NCI-H1694 (cell line): ENCODE measurements around the gene MOB3B.

Experiments used
- DNase-seq: peaks from one replicate; lab custom pipeline; 2025; lab: John Stamatoyannopoulos, UW

Gene MOB3B

DNA sequence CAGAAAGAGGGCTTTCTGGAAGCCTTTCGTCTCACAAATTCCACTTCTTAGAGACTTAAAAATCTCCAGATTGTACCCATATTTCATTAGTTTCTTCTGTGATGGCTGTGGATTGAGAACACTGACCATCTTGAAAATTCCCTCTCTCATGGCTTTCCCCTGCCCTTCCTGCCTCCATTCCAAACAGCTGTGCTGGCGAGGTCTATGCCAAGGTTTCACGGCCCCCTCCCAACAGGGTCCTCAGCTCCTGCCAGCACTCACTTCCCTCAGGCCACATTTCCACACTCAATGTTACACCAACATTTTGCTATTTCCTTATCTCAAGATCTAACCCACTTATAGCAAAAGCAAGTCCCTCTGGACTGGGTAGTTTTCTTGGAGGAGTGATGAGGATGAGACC, 192.4 kb downstream of the MOB3B start:
- DNase-seq: no peak

DNA sequence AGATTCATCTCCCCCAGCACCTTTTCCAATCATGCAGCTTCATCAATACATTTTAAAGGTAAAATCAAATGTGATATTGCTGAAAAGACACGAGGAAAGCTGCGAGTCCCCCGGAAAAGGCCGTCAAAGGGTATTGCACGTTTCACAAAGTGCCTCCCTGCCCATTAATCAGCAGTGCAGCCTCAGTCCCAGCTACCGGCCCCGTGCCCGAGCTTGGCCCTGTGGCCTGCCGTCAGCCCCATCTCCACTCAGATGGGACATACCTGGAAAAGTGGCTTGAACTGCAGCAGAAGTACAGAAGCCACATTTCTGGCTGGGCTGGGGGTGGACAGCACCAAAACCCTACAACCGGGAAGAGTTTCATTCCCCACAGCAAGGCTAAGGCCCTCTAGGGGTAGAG, 192.8 kb downstream of the MOB3B start:
- DNase-seq: no peak

DNA sequence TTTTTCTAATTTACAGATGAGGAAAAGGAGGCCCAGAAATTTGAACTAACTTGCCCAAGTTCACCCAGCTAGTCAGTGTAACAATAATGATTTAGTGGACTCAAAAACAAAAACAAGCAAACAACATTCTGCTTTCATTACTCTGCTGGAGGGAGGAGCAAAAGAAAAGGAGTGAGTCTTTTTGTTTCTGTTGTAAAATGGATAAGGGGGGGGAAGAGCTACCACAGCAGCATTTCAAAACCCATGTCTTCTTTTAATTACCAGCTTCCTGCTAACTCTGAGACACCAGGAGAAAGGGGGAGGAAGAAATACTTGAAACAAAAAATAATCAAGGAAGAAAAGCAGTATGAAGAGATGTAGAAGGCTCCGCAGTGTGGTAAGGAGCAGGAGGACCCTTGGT, 193.5 kb downstream of the MOB3B start:
- DNase-seq: no peak

DNA sequence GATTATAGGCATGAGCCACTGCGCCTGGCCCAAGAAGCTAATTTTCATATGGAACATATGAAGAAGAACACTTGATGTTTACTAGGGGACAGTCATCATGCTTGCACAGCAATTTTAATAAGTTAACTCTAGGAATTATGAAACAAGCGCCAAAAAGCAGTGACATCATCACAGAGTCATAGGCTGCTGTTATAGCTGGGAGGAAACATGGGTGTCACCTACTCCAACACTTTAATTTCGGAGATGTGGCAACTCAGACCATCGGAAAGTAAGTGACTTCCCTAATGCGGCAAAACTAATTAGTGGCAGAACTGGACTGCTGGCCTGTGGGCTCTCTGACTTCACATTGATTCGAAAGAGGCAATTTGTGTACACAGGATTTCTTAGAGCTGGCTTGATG, 194.5 kb downstream of the MOB3B start:
- no peak for DNase-seq

DNA sequence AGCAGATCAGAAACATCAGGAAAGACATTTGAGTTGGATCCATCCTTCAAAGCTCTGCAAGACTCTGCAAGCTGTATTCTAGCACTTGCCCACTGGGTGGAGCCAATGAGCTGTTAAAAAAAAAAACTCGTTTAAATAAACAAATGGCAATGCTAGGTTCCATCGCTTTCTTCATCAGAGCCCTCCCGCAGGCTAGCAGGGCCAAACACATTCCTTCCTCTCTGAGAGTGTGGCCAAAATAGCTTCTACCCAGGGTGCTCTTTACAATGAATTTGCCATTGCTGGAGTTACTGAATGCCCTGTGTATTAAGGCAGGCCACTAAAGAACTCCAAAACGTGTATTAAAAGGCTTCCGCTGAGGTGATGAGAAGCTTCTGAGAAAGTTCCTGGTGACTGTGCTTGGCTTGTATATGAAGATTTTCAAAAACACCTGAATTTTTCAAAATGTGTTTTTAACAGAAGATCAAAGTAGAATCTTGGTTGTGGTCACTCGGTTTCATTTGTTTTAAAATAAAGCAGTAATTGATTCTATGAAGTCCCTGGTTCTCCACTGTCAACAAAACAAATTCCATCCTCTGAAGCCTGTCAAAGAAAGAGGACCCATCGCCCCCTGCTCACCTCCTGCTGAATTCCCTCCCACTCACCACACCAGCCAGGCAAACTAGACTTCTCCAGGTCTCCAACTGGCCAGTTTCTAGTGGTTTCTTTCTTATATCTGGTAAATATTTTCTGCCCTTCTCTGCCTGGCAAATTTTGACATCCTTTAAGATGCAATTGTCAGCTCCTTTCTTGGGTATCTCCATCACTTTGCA, 196.2 kb downstream of the MOB3B start:
- peak; percentile 89 for DNase-seq

DNA sequence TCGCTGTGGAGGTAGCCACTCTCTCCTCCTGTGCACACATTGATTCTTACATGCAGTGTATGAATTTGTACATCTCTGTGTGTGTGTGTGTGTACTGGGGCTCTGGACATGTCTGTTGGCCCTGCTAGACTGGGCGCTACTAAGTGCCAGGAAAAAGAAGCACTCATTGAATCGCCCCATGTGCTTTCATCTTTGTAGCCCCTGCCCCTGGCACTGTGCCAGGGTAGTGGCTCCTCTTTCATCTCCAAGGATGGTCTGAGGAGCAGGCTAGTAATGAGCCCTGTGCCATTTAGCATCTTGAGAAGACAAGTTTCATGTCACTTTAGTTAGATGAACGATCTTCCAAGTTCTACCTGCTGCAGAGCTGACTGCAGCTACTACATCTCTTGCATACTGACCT, 198.2 kb downstream of the MOB3B start:
- no peak for DNase-seq

DNA sequence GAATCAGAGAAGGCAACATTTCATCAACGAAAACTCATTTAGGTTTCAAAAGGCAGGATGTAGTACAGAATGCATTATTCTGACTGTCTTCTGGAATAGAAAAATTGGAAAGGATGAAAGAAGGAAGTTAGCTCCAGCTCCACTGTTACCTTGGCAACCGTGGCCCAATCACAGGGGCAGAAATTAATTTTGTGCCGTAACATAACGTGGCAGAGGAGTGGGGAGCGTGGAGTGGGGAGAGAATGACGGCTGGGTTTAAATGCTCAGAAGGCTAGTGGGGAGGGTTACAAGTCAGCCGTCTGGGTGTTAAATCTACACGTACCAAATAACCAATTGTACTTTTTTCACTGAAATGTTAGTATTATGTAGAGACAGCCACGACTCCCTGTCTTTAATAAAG, 200.3 kb downstream of the MOB3B start:
- no peak for DNase-seq

DNA sequence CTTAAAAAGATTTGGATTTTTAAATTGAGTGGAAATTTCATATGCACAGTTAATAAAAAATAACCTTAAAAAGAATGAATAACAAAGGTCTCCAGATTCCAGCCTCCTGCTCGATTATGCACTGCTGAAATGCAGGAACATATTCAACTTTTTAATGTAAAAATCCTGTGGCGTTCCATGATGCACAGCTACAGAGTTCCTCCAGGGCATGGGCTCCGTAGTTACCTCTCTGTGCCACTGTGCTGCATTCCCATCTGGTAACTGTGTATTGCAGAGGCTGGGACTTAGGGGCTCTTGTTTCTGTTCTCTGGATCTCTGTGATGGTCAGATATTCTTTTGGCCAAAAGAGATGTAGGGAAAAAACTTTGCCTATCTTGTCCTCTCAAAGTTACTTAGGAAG, 201.1 kb downstream of the MOB3B start:
- no peak for DNase-seq

DNA sequence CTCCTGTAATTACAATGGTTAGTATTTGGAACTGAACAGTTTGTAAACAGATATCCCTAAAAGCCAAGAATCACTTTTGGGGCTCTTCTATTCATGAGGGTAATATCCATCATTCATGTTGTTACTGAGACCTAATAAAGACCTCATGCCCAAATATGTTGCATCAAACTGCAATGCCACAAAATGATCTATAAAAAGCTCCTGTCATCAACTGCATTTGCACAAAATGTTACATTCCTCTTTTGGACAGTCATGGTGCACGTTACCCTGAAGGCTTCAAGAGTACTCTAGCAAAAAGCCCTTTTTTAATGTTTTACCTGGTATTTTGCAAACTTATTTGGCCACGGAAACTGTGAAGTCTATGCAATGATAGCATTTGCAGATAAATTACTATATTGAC, 218.4 kb downstream of the MOB3B start:
- DNase-seq: no peak

DNA sequence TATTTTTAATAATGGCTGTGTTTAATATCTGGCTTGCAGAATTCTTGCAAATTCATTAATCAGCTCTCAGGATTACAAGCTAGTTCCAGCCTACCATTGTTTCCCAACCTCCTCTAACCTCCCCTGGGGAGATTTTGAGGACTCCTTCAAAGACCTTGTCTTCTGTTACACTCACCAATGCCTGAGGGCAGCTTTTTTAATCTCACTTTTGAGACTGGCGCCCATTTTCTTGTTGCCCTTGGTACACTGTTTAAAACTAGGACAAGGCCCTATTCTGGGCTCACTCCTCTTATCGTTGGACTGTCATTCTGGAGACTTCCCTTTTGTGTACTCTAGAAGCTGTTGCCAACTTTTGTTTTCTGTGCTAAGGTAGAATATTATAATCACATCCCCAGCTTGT, 219.0 kb downstream of the MOB3B start:
- DNase-seq: no peak

DNA sequence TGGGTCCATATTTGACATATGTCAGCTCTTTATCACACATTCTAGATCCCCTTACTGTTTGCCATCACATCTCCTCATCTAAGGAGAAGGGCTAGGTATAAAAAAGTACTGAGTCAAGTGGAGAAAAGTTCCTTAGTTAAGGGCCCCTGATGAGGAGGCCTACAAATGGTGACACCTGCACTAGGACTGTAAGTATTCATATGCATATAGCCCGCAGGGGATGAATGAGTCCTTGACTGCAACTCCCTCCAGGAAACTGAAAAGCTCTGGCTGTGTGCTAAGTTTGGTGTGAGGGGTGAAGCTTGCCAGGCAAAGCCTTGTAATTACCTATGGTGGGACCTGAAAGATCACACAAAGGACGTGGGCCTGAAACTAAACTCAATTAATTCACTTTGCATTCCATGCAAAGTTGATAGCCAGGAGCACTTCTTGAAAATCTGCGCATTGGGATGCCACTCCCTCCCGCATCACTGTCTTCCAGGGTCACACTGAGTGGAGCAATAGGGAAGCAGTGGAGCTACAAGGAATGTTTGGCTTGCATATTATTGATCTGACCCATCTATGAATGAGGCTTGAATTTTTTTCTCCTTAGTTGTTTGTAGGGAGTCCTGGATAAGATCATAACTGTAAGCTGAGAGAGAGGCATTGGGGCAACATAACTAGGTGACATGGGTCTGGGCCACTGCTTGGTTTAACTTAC, 220.8 kb downstream of the MOB3B start:
- DNase-seq: no peak

DNA sequence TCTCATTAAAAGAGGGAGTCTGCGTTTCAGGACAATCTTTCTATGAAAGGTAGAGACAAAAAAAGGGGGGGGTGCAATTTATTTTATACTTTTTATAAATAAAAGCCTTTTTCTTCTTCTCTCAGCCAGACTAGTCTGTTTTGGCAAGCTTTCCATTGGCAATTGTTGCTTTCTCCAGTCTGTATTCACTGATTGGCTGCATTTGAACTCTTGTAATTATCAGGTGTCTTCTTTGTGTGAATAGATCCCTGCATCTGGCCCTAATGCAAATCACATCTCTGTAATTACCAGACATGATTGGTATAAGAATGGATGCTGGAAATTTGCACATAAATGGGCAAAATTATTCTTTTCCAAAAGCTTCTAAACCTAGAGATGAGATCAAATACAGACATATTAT, 225.1 kb downstream of the MOB3B start:
- no peak for DNase-seq

DNA sequence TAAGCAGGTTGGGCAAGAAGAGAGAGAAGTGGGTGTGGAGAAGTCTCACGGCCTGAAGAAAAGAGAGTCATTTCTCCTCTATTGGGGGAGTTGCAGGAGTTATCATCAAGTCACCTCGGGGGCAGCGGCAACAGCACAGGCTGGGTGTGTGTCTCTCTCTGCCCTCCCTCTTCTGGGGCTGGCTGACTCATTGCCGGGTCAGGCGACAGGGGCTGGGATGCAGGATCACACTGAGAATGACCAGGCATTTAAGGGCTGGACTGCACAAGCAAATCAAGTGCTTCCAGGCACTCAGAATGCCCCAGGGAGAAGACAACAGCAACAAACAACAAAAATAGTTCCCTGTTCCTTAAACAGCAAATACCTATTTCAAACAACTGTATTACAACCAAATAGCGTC, 226.4 kb downstream of the MOB3B start:
- DNase-seq: no peak

DNA sequence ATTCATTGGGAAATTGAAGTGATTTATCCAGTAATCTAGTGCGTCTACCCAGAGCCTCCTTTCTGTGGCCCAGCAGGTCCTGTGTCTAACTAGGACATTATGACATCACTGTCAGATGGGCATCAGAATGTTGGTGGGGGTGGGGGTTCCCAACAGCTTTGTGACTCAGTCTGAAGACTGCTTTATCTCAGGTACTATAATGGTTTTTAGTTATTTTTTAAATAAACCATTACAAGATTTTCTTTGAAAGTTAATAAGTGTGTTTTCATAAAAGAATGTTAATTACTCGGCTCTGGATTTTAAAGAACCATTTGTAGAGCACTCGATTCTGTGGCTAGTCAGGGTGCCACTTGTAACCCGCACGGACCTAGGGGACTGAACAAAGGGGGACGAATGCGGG, 232.6 kb downstream of the MOB3B start, which contains the start of gene EQTN:
Gene EQTN (minus strand): TSS at position 101 of the 400 bp plus-strand sequence. CDS start 95 bp downstream, at position 6.
- DNase-seq: no peak

DNA sequence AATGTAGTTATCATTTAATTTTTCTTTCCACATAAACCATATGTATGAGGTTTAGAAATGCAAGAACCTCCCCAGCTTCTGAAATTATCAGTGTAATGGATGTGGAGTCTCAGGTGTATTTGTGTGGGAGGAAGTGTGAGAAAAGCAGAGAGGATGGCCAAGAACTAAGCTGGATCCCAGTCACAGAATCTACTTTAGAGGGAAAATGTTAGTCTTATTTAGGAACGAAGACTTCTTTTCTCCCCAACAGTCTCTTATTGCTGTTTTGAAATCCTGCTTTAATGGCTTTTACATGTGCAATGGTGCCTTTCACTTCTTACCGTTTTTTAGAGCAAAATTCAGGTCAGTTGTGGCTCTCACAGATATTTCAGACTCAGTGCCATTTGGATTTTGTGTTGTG, 235.6 kb downstream of the MOB3B start:
- DNase-seq: no peak

DNA sequence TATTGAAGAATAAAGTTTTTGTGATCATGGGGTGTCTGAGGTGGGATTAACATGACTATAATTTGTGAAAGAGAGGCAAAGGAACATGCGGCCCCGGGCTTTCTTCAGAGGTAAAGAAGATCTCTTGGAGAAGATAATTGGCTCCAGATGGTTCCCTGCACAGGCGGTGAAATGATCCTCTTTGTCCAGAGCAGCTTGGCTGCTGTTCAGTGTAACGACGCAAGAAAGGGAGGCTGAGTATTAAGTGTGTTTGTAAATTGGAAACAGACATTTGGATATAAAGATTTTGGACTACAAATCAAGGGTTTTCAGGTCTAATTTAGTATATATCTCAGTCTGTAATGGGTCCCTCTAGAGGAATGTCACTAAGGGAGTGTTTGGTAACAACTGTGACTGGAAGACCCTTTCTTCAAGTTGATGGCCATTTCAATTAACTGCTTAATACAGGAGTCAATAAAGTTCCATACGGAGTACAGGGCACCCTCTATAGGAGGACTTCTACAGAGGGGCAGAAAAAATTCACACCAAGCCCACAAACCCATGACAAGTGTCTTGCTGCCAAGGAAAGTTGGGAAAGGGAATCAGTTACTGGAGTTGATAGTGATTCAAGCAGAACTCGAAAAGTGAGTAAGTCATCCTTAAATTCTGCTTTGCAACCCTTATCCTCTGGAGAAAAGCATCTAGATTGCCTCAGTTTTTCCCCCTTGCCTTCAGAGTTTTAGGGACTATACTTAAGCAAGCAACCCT, 236.8 kb downstream of the MOB3B start:
- no peak for DNase-seq

DNA sequence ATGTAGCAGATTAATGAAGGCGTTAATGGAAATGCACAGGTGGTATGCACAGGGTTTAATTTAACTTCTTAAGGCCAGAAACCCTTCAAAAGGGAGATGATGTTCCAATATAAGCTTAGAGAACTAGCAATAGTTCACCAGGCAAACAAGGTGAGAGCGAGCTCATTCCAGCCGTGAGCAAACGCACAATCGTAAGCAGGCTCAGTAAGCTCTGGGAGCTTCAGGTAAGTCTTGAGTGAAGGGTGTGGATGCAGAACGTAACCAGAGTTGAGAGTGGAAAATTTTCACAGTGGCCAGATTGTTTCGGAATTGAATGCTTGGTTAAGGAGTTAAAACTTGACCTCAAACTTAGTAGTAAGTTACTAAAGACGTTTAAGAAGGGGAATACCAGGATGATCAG, 238.3 kb downstream of the MOB3B start:
- no peak for DNase-seq

DNA sequence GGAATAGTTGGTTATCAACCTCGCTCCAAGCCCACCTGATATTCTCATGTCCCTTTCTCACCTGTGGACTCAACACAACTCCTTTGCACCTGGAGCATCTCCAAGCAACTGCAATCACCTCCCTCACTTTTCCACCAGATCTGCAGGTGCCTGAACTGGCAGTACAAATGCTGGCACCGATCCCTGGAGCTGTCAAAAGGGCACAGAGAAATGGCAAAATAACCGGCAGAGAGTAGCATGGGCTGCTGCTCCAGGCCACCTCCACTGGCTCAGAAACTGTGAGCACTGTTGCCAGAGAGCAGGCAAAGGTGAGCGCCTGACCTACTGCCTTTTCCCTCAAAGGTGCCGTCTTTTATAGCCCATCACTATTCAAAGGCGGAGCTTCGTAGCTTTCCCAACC, 247.3 kb downstream of the MOB3B start:
- no peak for DNase-seq

DNA sequence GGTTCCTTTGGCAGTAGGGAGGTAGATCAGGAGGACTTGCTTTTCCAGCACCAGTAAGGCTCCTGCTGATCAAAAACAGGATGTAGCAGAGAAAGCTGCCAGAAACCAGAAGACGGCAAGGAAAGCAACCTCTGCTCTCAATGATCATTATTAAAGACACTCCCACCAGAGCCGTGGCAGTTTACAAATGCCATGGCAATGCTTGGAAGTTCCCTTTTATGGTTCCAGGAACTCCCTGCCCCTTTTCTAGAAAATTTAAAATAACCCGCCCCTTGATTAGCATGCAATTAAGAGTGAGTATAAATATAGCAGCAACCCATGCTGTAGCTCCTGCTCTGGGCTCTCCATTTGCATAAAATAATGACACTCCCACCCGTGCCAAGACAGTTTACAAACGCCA, 248.8 kb downstream of the MOB3B start:
- DNase-seq: no peak

DNA sequence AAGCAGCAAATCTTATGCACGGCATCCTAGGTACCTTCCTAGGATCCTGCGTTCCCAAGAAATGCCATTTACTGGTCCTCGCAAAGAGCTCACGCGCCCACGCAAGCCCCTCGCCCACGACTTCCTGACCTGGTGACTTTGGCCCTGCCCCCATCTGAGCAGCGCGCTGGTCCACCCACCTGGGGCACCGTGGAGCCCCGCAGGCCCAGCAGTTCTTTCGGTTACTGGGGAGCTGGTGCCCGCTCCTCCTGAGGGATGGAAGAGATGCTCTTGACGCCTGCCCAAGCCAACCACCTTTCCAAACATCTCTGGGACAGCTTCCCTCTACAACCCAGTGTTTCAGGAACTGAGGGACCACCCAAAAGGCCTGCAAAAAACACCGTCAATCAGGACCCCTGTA, 249.4 kb downstream of the MOB3B start:
- no peak for DNase-seq

DNA sequence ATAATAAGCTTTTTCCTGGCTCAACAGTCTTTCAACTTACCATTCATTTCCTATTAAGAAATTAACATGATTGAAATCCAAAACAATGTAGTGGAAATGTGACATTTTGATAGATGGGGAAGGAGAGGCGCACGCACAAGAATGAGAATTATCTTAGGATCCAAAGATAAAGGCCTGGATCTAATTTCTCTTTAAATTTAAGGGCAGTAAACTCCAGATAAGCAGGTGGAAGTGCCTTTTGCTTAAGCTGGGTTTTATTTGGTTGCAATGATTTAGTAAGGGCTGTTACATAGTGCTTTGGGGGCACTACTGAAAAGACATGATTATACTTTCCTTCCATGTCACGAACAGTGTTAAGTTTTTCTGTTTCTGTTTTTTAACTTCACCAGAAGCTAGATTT, 250.0 kb downstream of the MOB3B start:
- no peak for DNase-seq

DNA sequence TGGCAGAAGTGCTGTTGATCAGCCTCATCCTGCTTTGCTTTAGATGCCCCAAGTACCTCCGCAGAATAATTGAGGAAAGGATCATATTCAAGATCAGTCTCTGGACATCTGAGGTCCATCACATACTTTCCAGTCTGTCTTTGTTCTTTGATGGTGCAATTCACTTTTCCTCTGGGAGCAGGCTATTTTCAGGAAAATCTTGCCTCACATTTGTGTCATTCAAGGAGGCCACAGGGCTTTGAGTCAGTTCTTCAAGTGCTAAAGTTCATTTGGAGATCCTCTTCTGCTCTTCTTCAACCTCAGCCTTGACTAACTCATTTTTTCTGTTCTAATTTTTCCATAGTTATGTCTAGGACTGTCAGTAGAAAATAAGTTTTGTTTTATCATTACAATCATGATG, 251.2 kb downstream of the MOB3B start:
- DNase-seq: no peak
